Neuron (in vitro differentiated cells): ENCODE data around the gene GRID2.

Experiments used
- H2AFZ ChIP-seq: one replicate; pipeline ENCODE4 v1.6.1; 2013; ENCODE audit warnings: low read depth, mild to moderate bottlenecking, inconsistent platforms, low read length, moderate library complexity
- H3K27me3 ChIP-seq: one replicate; pipeline ENCODE4 v1.6.1; 2013; ENCODE audit warnings: low read length; ENCODE audit not compliant: insufficient read depth
- H3K36me3 ChIP-seq: one replicate; pipeline ENCODE4 v1.6.1; 2013; ENCODE audit warnings: low read length; ENCODE audit not compliant: insufficient read depth
- H3K4me1 ChIP-seq: one replicate; pipeline ENCODE4 v1.6.1; 2013; ENCODE audit warnings: low read length; ENCODE audit not compliant: insufficient read depth
- H3K4me3 ChIP-seq: 2 replicates; pipeline ENCODE4 v1.5.1; 2013; ENCODE audit warnings: mild to moderate bottlenecking, low read length, moderate library complexity
- H3K9me3 ChIP-seq: one replicate; pipeline ENCODE4 v1.6.1; 2013; ENCODE audit warnings: low read length

The GRID2 gene

DNA sequence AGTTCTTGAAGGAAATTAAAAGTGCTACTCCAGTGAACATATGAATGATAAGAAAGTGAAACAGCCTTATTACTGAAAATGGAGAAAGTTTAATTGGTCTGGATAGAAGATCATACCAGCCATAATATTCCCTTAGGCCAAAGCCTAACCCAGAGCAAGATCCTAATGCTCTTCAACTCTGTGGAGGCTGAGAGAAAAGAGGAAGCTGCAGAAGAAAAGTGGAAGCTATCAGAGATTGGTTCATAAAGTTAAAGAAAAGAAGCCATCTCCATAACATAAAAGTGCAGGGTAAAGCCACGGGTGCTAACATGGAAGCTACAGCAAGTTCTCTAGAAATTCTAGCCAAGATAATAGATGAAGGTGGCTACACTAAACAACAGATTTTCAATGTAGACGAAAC, 1439.3 kb downstream of the GRID2 start:
- H3K4me3 ChIP-seq: no peak overlapping the region
- peaks cover 6% of the 10 kb centered on the region for H3K4me1 ChIP-seq
- H3K9me3 ChIP-seq: no peaks in the 10 kb centered on the region
- H3K27me3 ChIP-seq: no peaks in the 10 kb centered on the region
- no peak overlapping the region for H2AFZ ChIP-seq
- no peaks in the 10 kb centered on the region for H3K36me3 ChIP-seq

DNA sequence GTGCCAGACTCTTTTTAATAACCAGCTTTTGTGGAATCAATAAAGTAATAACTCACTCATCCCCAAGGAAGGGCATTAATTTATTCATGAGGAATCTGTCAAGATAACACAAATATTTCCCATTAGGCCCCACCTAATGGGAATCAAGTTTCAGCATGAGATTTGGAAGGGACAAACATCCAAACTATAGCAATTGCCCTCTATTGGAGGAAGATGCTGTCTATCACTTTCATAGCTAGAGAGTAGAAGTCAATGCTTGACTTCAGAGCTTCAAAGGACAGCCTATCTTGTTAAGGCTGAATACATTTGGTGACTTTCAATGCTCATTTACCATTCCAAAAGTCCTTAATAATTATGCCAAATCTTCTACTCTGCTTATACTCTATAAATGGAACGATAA, 1439.9 kb downstream of the GRID2 start:
- no peak overlapping the region for H3K4me3 ChIP-seq
- H3K27me3 ChIP-seq: no peaks in the 10 kb centered on the region
- no peaks in the 10 kb centered on the region for H3K9me3 ChIP-seq
- H3K4me1 ChIP-seq: peaks cover 6% of the 10 kb centered on the region
- no peak overlapping the region for H2AFZ ChIP-seq
- H3K36me3 ChIP-seq: no peaks in the 10 kb centered on the region

DNA sequence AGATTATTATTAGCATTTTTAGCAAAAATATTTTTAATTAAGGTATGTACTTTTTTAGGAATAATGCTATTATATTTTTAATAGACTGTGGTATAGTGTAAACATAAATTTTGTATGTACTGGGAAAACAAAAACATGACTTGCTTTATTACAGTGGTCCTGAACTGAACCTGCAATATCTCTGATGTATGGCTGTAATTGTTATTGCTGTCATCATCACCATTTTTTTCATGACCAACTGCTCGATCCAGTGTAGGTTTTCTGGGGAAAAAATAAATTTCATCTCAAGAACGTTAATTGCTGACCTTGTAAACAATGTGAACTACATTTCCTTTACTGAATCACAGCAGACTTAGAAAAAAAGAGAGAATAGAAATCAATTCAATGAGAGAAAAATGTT, 1441.2 kb downstream of the GRID2 start:
- Histone ChIP-seq H2AFZ (no peak overlapping the region), H3K27me3 (no peaks in the 10 kb centered on the region), H3K36me3 (no peaks in the 10 kb centered on the region), H3K4me3 (no peak overlapping the region), H3K9me3 (no peaks in the 10 kb centered on the region), H3K4me1 (peaks cover 16% of the 10 kb centered on the region)

DNA sequence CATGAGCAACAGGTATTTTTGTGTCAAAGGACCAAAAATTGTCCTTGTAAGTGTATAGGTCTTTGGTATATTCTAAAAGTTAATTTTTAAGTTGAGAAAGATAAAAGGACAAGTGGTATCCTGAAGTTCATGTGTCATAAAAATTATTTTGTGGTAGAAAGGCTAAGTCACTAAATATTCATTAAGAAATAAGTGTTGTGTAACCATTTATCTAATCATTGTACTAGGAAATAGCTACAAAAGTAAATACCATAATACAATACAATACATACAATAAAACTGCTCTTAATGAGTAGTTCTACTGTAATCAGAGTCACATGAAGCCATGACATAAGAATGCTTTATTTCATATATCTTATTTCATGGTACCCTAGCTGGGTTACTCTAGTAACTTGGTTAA, 1442.3 kb downstream of the GRID2 start:
- no peak overlapping the region for H3K4me3 ChIP-seq
- H3K27me3 ChIP-seq: no peaks in the 10 kb centered on the region
- no peaks in the 10 kb centered on the region for H3K36me3 ChIP-seq
- H2AFZ ChIP-seq: no peak overlapping the region
- H3K4me1 ChIP-seq: peaks cover 16% of the 10 kb centered on the region
- no peaks in the 10 kb centered on the region for H3K9me3 ChIP-seq

DNA sequence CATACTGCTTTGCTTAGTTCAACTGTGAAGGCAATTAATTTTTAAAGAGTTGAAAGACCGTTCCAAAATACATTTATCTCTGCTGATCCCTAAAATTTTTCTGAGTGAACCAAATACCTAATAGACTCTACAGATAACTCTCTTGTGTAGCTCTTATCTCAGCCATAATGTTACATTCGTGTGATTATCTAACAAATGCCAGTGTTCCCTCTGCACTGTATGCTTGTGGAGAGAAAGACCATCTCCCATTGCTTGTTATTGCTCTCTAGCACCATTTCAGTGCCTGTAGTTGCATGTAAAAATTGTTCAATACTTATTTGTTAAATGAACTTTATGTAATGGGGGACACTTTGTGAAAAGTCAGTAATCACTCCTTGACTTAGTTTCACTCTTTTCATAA, 1443.5 kb downstream of the GRID2 start:
- Histone ChIP-seq H3K36me3 (no peaks in the 10 kb centered on the region), H3K4me1 (peaks cover 16% of the 10 kb centered on the region), H2AFZ (no peak overlapping the region), H3K9me3 (no peaks in the 10 kb centered on the region), H3K27me3 (no peaks in the 10 kb centered on the region), H3K4me3 (no peak overlapping the region)

DNA sequence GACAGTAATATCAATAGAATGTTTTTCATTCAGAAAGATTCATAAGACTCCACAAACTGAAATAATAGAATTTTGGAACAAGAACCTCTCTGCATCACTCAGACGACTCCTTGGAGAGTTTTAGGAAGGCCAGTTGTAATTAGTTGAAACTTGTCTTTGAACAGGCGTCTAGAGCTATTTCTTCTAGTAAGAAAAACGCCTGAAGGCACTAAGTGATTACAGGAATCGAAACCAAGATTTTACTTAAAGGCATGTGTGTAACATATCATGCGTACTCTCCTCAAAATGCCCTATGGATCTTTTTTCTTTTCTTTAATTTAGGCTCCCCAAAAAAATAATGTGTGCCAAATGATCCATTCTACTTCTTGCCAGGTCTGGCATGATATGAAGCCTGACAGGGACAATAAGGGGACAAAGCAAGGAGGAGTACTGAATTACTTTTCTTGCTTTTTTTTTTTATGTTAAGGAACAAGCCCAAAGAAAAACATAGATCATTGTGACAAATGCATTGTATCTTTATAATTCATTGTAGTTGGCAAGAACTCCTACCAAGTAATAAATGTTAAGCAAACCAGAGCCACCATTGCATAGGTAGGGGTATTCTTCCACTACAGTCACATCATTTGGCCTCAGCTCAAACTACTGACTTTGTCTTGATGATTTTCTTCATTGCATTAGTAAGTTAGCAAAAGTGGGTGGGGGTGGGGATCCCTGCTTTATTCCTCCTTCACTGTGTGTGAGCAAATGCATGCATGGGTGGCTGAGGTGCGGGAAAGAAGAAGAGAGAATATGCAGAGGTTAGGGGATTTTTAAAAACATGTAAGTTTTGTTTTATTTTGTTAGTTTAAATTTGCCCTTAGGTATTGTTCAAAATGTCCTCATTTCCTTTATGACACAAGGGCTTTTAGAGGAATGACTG, 1444.9 kb downstream of the GRID2 start:
- Histone ChIP-seq H3K4me1 (peaks cover 16% of the 10 kb centered on the region), H2AFZ (no peak overlapping the region), H3K9me3 (no peaks in the 10 kb centered on the region), H3K36me3 (no peaks in the 10 kb centered on the region), H3K27me3 (no peaks in the 10 kb centered on the region), H3K4me3 (no peak overlapping the region)

DNA sequence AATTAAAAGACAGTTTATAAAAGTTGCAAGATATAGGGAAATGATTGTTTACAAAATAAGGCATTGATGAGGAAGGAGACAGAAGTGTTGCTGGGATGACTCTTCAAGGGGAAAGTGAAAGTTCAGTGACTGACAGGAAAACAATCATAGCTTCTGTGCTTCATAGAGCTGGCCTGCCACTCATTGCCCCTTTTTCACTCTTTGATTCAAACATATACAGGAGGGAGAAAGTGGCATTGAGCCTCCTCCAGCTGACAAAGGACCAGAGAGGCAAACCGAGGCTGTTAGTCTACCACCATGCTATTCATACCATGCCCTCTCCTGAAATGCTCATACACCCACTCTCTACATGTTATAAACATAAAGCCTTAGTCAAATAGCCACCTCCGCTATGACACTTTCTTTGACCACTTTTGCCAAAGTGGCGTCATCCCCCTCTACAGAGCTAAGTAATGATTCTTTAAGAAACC, 1445.6 kb downstream of the GRID2 start:
- peaks cover 16% of the 10 kb centered on the region for H3K4me1 ChIP-seq
- H3K9me3 ChIP-seq: no peaks in the 10 kb centered on the region
- no peak overlapping the region for H3K4me3 ChIP-seq
- no peaks in the 10 kb centered on the region for H3K27me3 ChIP-seq
- no peak overlapping the region for H2AFZ ChIP-seq
- no peaks in the 10 kb centered on the region for H3K36me3 ChIP-seq

DNA sequence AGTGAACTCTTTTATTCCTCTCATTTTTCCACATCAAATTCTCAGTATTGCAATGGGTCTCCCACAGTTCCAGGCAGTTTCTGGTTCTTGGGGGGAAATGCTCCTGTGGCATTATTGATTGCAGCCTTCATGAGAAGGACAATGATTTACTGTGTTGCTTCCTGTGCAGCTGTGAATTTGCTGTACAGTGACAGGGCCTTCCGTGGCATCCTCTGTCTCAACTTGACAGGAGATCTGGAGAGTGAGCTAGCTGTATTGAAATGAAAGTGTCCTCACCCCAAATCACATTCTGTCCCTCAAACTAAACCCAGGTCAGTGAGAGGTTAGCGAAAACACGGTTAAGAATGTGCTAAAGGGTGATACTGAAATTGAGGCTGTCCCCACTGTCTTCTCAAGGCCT, 1447.6 kb downstream of the GRID2 start:
- Histone ChIP-seq H3K27me3 (no peaks in the 10 kb centered on the region), H3K4me1 (peaks cover 10% of the 10 kb centered on the region), H3K9me3 (no peaks in the 10 kb centered on the region), H2AFZ (no peak overlapping the region), H3K36me3 (no peaks in the 10 kb centered on the region), H3K4me3 (no peak overlapping the region)

DNA sequence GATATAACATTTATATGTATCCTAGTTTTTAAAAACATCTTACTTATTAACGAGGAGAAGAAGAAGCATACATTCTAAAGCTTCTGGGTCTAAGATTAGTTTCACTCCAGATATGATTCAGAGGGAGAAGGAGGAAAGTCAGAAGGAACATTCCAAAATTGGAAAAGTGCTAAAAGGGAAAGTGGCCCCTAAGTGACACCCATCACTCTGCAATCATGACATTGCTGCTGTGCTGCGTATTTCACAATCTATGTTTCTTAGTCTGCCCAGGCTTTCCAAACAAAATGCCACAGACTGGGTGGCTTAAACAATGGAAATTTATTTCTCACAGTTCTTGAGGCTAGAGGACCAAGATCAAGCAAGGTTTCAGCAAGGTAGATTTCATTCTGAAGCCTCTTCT, 1452.3 kb downstream of the GRID2 start:
- H3K4me1 ChIP-seq: no peaks in the 10 kb centered on the region
- no peaks in the 10 kb centered on the region for H3K9me3 ChIP-seq
- H3K27me3 ChIP-seq: no peaks in the 10 kb centered on the region
- H3K36me3 ChIP-seq: no peaks in the 10 kb centered on the region
- no peak overlapping the region for H2AFZ ChIP-seq
- no peak overlapping the region for H3K4me3 ChIP-seq

DNA sequence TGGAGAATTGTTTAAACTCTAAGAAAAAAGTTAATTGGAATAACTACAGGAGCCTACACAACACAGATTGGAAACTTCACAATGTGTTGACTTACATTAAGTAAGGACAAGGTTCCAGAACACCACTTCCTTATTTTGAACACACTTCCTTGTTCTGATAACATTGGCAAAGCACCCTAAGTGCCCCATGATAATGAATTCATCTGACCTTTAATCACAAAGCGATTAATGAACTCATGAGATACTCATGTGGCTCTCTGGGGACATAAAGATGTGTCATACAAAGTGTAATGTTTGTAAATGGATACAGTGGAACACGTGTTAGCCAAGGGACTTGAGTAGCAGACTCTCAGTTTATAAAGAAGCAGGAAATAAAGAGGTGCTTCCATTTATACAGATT, 1455.7 kb downstream of the GRID2 start:
- no peaks in the 10 kb centered on the region for H3K36me3 ChIP-seq
- no peaks in the 10 kb centered on the region for H3K4me1 ChIP-seq
- no peaks in the 10 kb centered on the region for H3K27me3 ChIP-seq
- H3K9me3 ChIP-seq: no peaks in the 10 kb centered on the region
- no peak overlapping the region for H2AFZ ChIP-seq
- no peak overlapping the region for H3K4me3 ChIP-seq

DNA sequence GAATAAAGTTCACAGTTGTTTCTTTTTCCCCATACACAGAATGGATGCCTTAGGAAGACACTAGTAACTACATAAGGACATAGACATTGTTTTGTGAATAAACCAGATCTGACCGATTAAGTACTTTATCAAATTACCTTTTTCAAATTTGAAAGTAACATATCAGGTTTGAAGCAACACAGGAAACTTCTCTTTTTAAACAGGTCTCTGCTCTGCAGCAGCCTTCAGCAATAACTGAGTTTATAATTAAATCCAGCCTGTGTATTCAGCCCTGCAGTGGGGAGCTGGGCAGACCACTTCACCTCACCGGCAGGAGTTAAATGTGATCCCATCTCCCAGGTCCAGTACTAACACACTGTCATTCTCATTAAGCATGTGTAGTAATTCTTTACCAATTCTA, 1456.5 kb downstream of the GRID2 start:
- no peaks in the 10 kb centered on the region for H3K27me3 ChIP-seq
- H2AFZ ChIP-seq: no peak overlapping the region
- peaks cover 6% of the 10 kb centered on the region for H3K4me1 ChIP-seq
- H3K9me3 ChIP-seq: no peaks in the 10 kb centered on the region
- no peak overlapping the region for H3K4me3 ChIP-seq
- H3K36me3 ChIP-seq: no peaks in the 10 kb centered on the region

DNA sequence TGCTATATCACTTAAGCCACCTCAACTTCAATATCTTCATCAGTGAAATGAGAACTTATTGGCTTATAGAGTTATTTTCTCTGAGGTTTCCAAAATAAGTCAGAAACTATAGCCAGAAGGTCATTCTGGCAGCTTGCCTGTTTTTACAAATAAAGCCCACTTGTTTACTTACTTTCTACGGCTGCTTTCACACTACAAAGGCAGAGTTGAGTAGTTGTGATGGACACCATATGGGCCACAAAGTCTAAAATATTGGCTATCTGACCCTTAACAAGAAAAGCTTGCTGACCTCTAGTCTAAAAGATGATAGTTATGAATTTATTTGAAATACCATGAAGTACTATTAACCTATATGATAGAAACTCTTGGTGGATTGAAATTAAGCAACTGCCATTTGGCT, 1457.5 kb downstream of the GRID2 start:
- H3K27me3 ChIP-seq: no peaks in the 10 kb centered on the region
- H3K4me3 ChIP-seq: no peak overlapping the region
- no peak overlapping the region for H2AFZ ChIP-seq
- no peaks in the 10 kb centered on the region for H3K36me3 ChIP-seq
- no peaks in the 10 kb centered on the region for H3K9me3 ChIP-seq
- peaks cover 6% of the 10 kb centered on the region for H3K4me1 ChIP-seq

DNA sequence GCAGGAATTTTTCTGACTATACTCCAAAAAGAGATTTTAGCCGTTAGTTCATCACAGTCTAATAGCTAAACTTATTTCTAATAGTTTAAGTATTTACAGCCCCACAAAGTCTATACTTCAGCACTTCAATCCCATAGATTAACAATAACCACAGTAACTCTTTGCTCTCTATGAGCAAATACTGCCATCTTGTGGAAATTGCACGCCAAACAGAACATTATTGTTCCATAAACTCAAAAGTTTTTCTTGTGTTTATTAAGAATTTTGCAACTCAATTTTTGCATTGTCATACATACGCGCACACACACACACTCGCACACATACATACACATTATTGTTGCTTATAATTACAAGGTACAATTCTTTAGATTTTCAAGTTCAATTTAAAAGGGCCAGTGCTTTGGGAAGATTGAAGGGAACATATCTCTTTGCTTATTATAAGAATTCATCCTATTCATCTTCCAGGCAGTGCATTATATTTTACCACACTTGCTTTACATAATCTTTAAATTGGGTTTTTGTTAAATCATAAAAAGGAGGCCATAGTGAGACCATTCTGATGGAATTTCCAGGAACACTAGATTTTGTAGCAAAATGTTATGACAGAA, 1461.0 kb downstream of the GRID2 start:
- Histone ChIP-seq H2AFZ (no peak overlapping the region), H3K9me3 (no peaks in the 10 kb centered on the region), H3K36me3 (no peaks in the 10 kb centered on the region), H3K4me3 (no peak overlapping the region), H3K4me1 (peaks cover 6% of the 10 kb centered on the region), H3K27me3 (peaks cover 4% of the 10 kb centered on the region)
